Measurements from ENCODE around the gene CACNA1S. TPM values are rescaled to one million over a fixed set of nuclear protein-coding genes. Genes with fewer than 3 reads are reported as not detected.

Gene CACNA1S
- polyA plus RNA-seq, 1 experiment: not detected

DNA sequence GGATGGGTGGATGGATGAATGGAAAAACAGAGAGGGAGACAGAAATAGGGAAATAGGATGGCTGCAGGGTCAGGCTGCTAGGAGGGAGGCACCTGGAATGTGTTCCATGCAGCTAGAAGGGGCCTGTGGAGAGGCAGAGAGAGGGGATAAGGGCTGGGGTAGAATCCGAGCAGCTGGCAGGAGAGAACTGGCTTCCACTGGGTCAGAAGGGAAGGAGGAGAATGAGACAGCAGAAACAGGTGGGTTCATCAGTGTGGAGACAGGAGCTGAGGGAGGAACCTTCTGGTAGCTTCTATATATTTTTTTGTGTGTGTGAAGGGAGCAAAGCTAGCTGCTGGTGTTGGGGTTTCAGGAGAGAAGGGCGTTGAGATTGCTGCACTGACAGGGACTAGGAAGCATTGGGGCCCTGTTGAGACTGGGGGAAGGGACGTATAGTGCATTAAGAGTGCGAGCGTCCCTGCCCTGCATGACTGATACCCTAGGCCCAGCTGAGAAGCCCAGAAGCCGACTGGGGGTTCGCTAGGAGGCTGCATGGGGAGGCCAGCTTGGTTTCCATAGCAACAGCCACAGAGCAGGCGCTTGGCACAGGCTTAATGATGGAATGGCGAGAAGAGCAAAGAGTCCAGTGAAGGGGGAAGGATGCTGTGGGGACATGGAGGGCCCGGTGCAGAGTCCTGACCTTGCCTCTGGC lies 73.9 kb downstream of the CACNA1S start:
- CTCF ChIA-PET: interaction anchor here (1.2 to 4.0 kb wide), 3 partner anchors 13 to 416 kb away, joined by 4 to 24 read pairs (median 4); no protein-coding TSS in a partner anchor
- Histone ChIP-seq H3K9me3 (ENCODE audit: control insufficient read depth, insufficient read depth, low read length) (no peaks in the 10 kb centered on the region), H3K27ac (ENCODE audit: low read depth, low read length) (no peak overlapping the region), H3K4me3 (ENCODE audit: low read depth, low read length) (no peak overlapping the region), H3K27me3 (ENCODE audit: control insufficient read depth, insufficient read depth, low read length) (peaks cover 21% of the 10 kb centered on the region)
- no peak for TF ChIP-seq CTCF (IDR thresholded peaks at IDR 0.05; ENCODE audit: low read depth, low read length)
- POLR2A ChIA-PET: interaction anchor here (0.7 kb wide), 1 partner anchor 16 kb away, joined by 3 read pairs; no protein-coding TSS in a partner anchor
- DNase-seq (ENCODE audit: low read depth, low spot score): no peak

- CTCF ChIA-PET: interaction anchor here (0.8 to 4.0 kb wide), 3 partner anchors 11 to 64 kb away, joined by 3 to 24 read pairs (median 6); no protein-coding TSS in a partner anchor
- POLR2A ChIA-PET: no interaction called here
- DNase-seq (ENCODE audit: low read depth, low spot score): no peak
- H3K9me3 ChIP-seq (ENCODE audit: control insufficient read depth, insufficient read depth, low read length): no peaks in the 10 kb centered on the region
- no peak overlapping the region for H3K27ac ChIP-seq (ENCODE audit: low read depth, low read length)
- TF ChIP-seq CTCF (IDR thresholded peaks at IDR 0.05; ENCODE audit: low read depth, low read length): no peak
- peaks cover 30% of the 10 kb centered on the region for H3K27me3 ChIP-seq (ENCODE audit: control insufficient read depth, insufficient read depth, low read length)
- no peak overlapping the region for H3K4me3 ChIP-seq (ENCODE audit: low read depth, low read length)
Observed at GRCh38 chr1:201036188-201036842, 75.9 kb downstream of the CACNA1S start.

DNA sequence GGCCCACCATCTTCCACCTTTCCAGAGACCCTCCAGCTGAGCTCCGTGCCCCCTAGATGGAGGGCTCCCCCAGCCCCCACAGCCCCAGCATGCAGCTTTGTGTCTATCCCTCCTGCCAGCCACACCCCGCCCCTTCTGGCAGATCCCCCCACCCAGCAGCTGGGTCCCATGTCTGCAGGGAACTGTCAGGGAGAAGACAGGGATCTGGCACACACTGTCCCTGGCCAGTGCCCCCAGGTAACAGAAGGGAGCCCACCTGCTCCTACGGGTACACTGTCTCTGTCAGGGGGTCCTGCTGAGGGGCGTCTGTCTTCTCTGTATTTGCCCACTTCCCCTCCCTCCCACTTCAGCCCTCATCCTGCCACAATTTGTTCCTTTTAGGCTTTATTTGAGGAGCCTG lies 77.6 kb downstream of the CACNA1S start:
- peaks cover 31% of the 10 kb centered on the region for H3K27me3 ChIP-seq (ENCODE audit: control insufficient read depth, insufficient read depth, low read length)

GRCh38 chr1:201032408-201032807 lies 79.8 kb downstream of the CACNA1S start:
- H3K9me3 ChIP-seq (ENCODE audit: control insufficient read depth, insufficient read depth, low read length): no peaks in the 10 kb centered on the region
- no peak overlapping the region for H3K4me3 ChIP-seq (ENCODE audit: low read depth, low read length)
- POLR2A ChIA-PET: no interaction called here
- TF ChIP-seq CTCF (IDR thresholded peaks at IDR 0.05; ENCODE audit: low read depth, low read length): no peak
- H3K27ac ChIP-seq (ENCODE audit: low read depth, low read length): no peak overlapping the region
- peaks cover 28% of the 10 kb centered on the region for H3K27me3 ChIP-seq (ENCODE audit: control insufficient read depth, insufficient read depth, low read length)
- CTCF ChIA-PET: no interaction called here
- DNase-seq (ENCODE audit: low read depth, low spot score): no peak

More for the DNA sequence above, 77.6 kb downstream of the CACNA1S start:
- no peak for DNase-seq (ENCODE audit: low read depth, low spot score)
- TF ChIP-seq CTCF (IDR thresholded peaks at IDR 0.05; ENCODE audit: low read depth, low read length): no peak
- Histone ChIP-seq H3K9me3 (ENCODE audit: control insufficient read depth, insufficient read depth, low read length) (no peaks in the 10 kb centered on the region), H3K4me3 (ENCODE audit: low read depth, low read length) (no peak overlapping the region), H3K27ac (ENCODE audit: low read depth, low read length) (no peak overlapping the region)
- CTCF ChIA-PET: interaction anchor here (1.3 kb wide), 1 partner anchor 63 kb away, joined by 5 read pairs; no protein-coding TSS in a partner anchor
- POLR2A ChIA-PET: no interaction called here

- DNase-seq (ENCODE audit: low read depth, low spot score): no peak
- CTCF ChIA-PET: interaction anchor here (2.1 to 2.4 kb wide), 2 partner anchors 14 to 56 kb away, joined by 7 to 10 read pairs; no protein-coding TSS in a partner anchor
- POLR2A ChIA-PET: no interaction called here
Observed at GRCh38 chr1:201028461-201028889, 83.8 kb downstream of the CACNA1S start.

More at GRCh38 chr1:201028461-201028889, 83.8 kb downstream of the CACNA1S start:
- H3K9me3 ChIP-seq (ENCODE audit: control insufficient read depth, insufficient read depth, low read length): no peaks in the 10 kb centered on the region
- peaks cover 15% of the 10 kb centered on the region for H3K27me3 ChIP-seq (ENCODE audit: control insufficient read depth, insufficient read depth, low read length)
- TF ChIP-seq CTCF (IDR thresholded peaks at IDR 0.05; ENCODE audit: low read depth, low read length): no peak
- no peak overlapping the region for H3K4me3 ChIP-seq (ENCODE audit: low read depth, low read length)
- no peak overlapping the region for H3K27ac ChIP-seq (ENCODE audit: low read depth, low read length)

Data from AG04450 (cell line).